GM18499 (cell line): ENCODE results near the gene KLHL42.
"Not testable (repeated sequence)": the region's sequence is repeated elsewhere in the genome, so short reads cannot be mapped to it uniquely, and the experiment has no call there.

Experiments used
- ATAC-seq: cut with Tn5 transposase; IDR thresholded peaks from one replicate; pipeline ENCODE4 v1.9.1; 2021; ENCODE audit warnings: moderate number of reproducible peaks; ENCODE audit not compliant: insufficient read depth, unreplicated experiment

Gene KLHL42

DNA sequence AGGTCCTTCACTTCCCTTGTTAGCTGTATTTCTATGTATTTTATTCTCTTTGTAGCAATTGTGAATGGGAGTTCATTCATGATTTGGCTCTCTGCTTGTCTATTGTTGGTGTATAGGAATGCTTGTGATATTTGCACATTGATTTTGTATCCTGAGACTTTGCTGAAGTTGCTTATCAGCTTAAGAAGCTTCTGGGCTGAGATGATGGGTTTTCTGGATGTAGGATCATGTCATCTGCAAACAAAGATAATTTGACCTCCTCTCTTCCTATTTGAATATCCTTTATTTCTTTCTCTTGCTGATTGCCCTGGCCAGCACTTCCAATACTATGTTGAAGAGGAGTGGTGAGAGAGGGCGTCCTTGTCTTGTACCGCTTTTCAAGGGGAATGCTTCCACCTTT lies 67.3 kb downstream of the KLHL42 start:
- not testable (repeated sequence) for ATAC-seq

DNA sequence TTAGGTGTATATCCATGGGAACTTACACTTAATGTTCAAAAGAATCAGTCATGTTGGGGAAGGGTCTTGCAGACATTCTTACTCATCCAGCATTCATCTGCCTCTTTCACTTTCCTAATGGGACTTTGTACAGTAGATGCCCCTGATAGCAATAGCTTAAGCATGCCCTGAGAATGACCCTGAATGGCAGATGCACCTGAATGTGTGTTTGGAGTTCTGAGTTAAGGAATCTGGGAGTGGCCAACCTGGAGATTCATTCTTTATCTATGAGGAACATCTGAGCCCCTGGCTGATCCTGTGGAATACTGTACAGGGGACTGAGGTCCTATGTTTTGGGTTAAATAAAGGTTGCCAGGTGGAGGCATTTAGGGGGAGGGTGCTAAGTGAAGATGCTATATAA lies 71.3 kb downstream of the KLHL42 start:
- ATAC-seq: no peak

DNA sequence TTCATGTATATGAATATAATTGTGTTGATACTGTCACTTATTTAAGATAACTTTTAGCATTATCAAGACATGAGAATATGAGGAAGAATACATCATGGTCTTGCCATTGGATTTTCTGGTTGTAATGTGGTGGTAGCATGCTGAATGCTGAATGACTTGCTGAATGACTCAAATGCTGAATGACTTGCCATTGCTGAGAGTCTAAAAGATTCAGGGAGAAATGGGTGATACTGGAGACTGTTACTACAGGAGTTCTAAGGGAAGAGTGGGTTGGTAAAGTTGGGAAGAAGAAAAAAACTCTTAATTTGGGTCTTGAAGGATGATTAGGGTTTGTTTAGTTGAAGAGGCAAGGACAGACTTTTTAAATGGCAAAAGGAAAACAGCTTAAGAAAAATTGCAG lies 72.1 kb downstream of the KLHL42 start:
- ATAC-seq: no peak
